ENCODE data around the gene PTPRR. TPM values are rescaled to one million over a fixed set of nuclear protein-coding genes. Genes with fewer than 3 reads are reported as not detected.

PTPRR gene
- total and polyA plus RNA-seq, 2 donors (not counting 3 experiments of a cell fraction or from before 2014, with no cell fraction given): 0.46 to 1.1 TPM

- Histone ChIP-seq H3K27ac (ENCODE audit: insufficient read depth, low read depth, low read length) (no peak overlapping the region), H3K4me2 (ENCODE audit: insufficient read depth, low read length) (no peak overlapping the region), H3K79me2 (ENCODE audit: control insufficient read depth, insufficient read depth, low read length) (no peaks in the 10 kb centered on the region), H3K4me3 (replicated peaks in 1 of 3; ENCODE audit: insufficient read depth in 1 of 3, low read depth in 1 of 3, low read length in 3 of 3) (no peak overlapping the region), H3K27me3 (ENCODE audit: control insufficient read depth in 2 of 2, insufficient read depth in 2 of 2, low read length in 2 of 2) (peaks cover 5 to 7% of the 10 kb centered on the region in 2 experiments), H4K20me1 (replicated peaks; ENCODE audit: control insufficient read depth, extremely low read depth, insufficient read depth, low read length) (no peaks in the 10 kb centered on the region), H3K36me3 (ENCODE audit: control insufficient read depth in 2 of 2, extremely low read depth in 1 of 2, insufficient read depth in 2 of 2, low read length in 2 of 2) (no peaks in the 10 kb centered on the region), H2AFZ (ENCODE audit: low read depth, low read length) (no peak overlapping the region), H3K9ac (replicated peaks; ENCODE audit: extremely low read depth, insufficient read depth, low read length) (no peak overlapping the region), H3K9me1 (replicated peaks; ENCODE audit: control insufficient read depth, extremely low read depth, insufficient read depth, low read length) (no peaks in the 10 kb centered on the region), H3K9me3 (replicated peaks; ENCODE audit: control insufficient read depth, insufficient read depth, low read length) (no peaks in the 10 kb centered on the region), H3K4me1 (ENCODE audit: control insufficient read depth, extremely low read depth, insufficient read depth, low read length) (no peaks in the 10 kb centered on the region)
- intact Hi-C loops (cut with micrococcal nuclease): no loop called here
- no peak for TF ChIP-seq EZH2 (IDR thresholded peaks at IDR 0.05; ENCODE audit: borderline replicate concordance, low read depth, low read length, severe bottlenecking)
- TF ChIP-seq POLR2A (IDR thresholded peaks at IDR 0.05; ENCODE audit: low read depth, low read length): no peak
- TF ChIP-seq GATA2 (IDR thresholded peaks at IDR 0.05; ENCODE audit: insufficient read depth, insufficient read length, low read depth, low read length): no peak
- TF ChIP-seq POLR2AphosphoS5 (IDR thresholded peaks at IDR 0.05; ENCODE audit: insufficient read depth, low read depth, low read length): no peak
- no peak for TF ChIP-seq MYC (IDR thresholded peaks at IDR 0.05; ENCODE audit: low read depth, low read length)
- no peak for TF ChIP-seq CTCF (IDR thresholded peaks at IDR 0.05; ENCODE audit: extremely low read depth in 1 of 2, insufficient read depth in 1 of 2, low read depth in 1 of 2, low read length in 2 of 2)
- no peak for TF ChIP-seq JUN (IDR thresholded peaks at IDR 0.05; ENCODE audit: borderline replicate concordance, insufficient read depth, insufficient read length, low read depth)
- no peak for TF ChIP-seq FOS (IDR thresholded peaks at IDR 0.05; ENCODE audit: borderline replicate concordance, insufficient read depth, low read length)
- TF ChIP-seq, protein P1, sequence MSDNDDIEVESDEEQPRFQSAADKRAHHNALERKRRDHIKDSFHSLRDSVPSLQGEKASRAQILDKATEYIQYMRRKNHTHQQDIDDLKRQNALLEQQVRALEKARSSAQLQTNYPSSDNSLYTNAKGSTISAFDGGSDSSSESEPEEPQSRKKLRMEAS (IDR thresholded peaks at IDR 0.05; ENCODE audit: insufficient read depth, insufficient read length): no peak
- dilution Hi-C loops (cut with MboI; ENCODE audit: extremely low pct_ligation_motif_present, low sequenced_read_pairs): no loop called here
- ChIA-PET POLR2A (no interaction called here), CTCF (interaction anchor here (1.0 kb wide), 1 partner anchor 54 kb away, joined by 3 read pairs; no protein-coding TSS in a partner anchor)
- DNase-seq (ENCODE audit: low read depth, low spot score) (no peak), FAIRE-seq (no peak)
- BruUV-seq (replicated peaks): no TSS peak
Measured at GRCh38 chr12:70787612-70788011, 132.9 kb downstream of the PTPRR start.
